H1 (cell line): ENCODE measurements around the gene KCNQ1OT1. TPM values are rescaled to one million over a fixed set of nuclear protein-coding genes. Genes with fewer than 3 reads are reported as not detected.

ENCODE experiments used
- CHD7 ChIP-seq: fragments of 300-600 bp; sonication (generic); IDR thresholded peaks from 2 replicates; pipeline ENCODE4 v1.7.1; 2012; ENCODE audit warnings: low read length, moderate library complexity, mild to moderate bottlenecking, inconsistent platforms; ENCODE audit not compliant: insufficient replicate concordance
- CREB1 ChIP-seq: IDR thresholded peaks from 2 replicates; pipeline ENCODE4 v1.6.1; 2012; ENCODE audit warnings: inconsistent platforms
- NRF1 ChIP-seq: IDR thresholded peaks from 2 replicates; pipeline ENCODE4 v1.6.1; 2011; ENCODE audit warnings: mild to moderate bottlenecking, low read depth, low read length, improper control_type of control experiment
- RAD21 ChIP-seq, 2 experiments: IDR thresholded peaks in 1 of 2; conservative IDR thresholded peaks in 1 of 2; 2 replicates each; pipeline ENCODE4 v1.6.1; 2011; ENCODE audit warnings: low read depth in 2 of 2, low read length in 2 of 2, improper control_type of control experiment in 1 of 2, inconsistent platforms in 1 of 2, mild to moderate bottlenecking in 1 of 2, moderate library complexity in 1 of 2
- SIRT6 ChIP-seq: IDR thresholded peaks from one replicate; pipeline ENCODE4 v1.7.1; 2012; ENCODE audit warnings: low read length, inconsistent platforms
- SP4 ChIP-seq: IDR thresholded peaks from 2 replicates; pipeline ENCODE4 v1.6.1; 2012; ENCODE audit warnings: low read length, inconsistent platforms
- TEAD4 ChIP-seq: IDR thresholded peaks from 2 replicates; pipeline ENCODE4 v1.6.1; 2012; ENCODE audit warnings: low read depth, low read length, inconsistent platforms, mixed read lengths
- polyA plus RNA-seq, 7 experiments: library from polyadenylated mRNA; depleted of rRNA in 3 of 7; stranded (reverse) in 5 of 7; unstranded in 2 of 7; fragments of >200 nt in 5 of 7; fragments of 200-250 nt in 2 of 7; gene quantifications; 1 replicate in 5 of 7; 2 replicates in 1 of 7; 4 replicates in 1 of 7; pipeline versions ENCODE4 v1.2.1 to v1.2.3, GENCODE V29; 2011 to 2013; ENCODE audit warnings: missing spikeins in 2 of 7, mixed read lengths in 2 of 7
- total RNA-seq: library from RNA; stranded (reverse); fragmentation: NEBNext Ultra II Directional; extraction: Animal tissue kit (Norgen Biotek cat#: 25700); gene quantifications from 2 replicates; pipeline ENCODE4 v1.2.1, GENCODE V29; 2021

Gene KCNQ1OT1
- total and polyA plus RNA-seq, 2 of the 8 experiments (the other 6 are each of a cell fraction or from before 2014, with no cell fraction given), result 0.21 to 1.2 TPM

DNA sequence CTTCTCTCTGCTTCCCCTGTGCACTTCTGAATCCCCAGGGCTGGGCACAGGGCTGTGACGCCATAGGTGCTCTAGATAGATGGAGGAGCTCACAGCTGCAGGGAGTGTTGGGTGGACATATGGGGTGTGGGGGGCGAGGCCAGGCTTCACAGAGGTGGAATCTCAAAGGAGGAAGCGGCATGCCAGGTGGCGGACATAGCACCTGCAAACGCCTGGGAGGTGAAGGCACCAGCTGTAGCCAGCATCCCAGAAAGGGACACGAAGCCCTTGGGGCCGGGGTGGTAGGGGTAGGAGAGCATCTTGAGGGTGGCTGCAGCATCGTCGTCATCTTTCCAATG, 14.6 kb upstream of the KCNQ1OT1 start (continued):
- TF ChIP-seq CHD7 (no peak), NRF1 (no peak), CREB1 (no peak), RAD21 (IDR thresholded peaks at IDR 0.05 in 1 of 2, conservative IDR thresholded peaks at IDR 0.05 in 1 of 2; ENCODE audit: low read depth in 2 of 2, low read length in 2 of 2) (no peak), SIRT6 (no peak), TEAD4 (no peak), SP4 (no peak)
